ENCODE measurements around the gene ZNF846.

GRCh38 chr19:9818175-9818733, 49.7 kb upstream of the ZNF846 start:
- no peak for TF ChIP-seq ZNF274 (IDR thresholded peaks at IDR 0.05; ENCODE audit: low read depth, low read length)
- TF ChIP-seq YY1 (IDR thresholded peaks at IDR 0.05; ENCODE audit: insufficient read depth, insufficient read length), result no peak
